Body of pancreas (tissue), 4 donors: ENCODE results near the gene PLCXD1.

Experiments used
- CTCF ChIP-seq, 7 experiments: fragments of 450-650 bp in 4 of 7; fragments of 200-600 bp in 3 of 7; sonication (generic) in 3 of 7; IDR thresholded peaks; one replicate each; pipeline ENCODE4 v1.5.1; 2016 to 2019; ENCODE audit warnings: antibody characterized with exemption in 7 of 7
- POLR2A ChIP-seq, 3 donors: fragments of 450-650 bp; IDR thresholded peaks; one replicate each; pipeline ENCODE4 v1.6.1; 2016; ENCODE audit warnings: antibody characterized with exemption in 3 of 3, mild to moderate bottlenecking in 2 of 3

GRCh38 chrX:348461-349117, 67.4 kb downstream of the PLCXD1 start:
- no peak for TF ChIP-seq CTCF (IDR thresholded peaks at IDR 0.05)
- TF ChIP-seq POLR2A (IDR thresholded peaks at IDR 0.05), result no peak
